Astrocyte of the spinal cord (primary cell): ENCODE data around the gene ARHGEF6.

ENCODE experiments used
- DNase-seq: peaks from one replicate; pipeline ENCODE4 v3.0.0; 2011; ENCODE audit warnings: low read depth, low spot score
- H3K4me3 ChIP-seq: 2 replicates; pipeline ENCODE4 v1.5.1; 2011; ENCODE audit warnings: low read depth, mild to moderate bottlenecking, low read length, moderate library complexity
- CTCF ChIP-seq: IDR thresholded peaks from 2 replicates; pipeline ENCODE4 v1.5.1; 2012; ENCODE audit warnings: low read depth, mild to moderate bottlenecking, low read length, inconsistent platforms
- in situ Hi-C: cut with HindIII; loops from 2 replicates; pipeline ENCODE4 v1.10.0; 2017; ENCODE audit warnings: low sequenced_read_pairs

The ARHGEF6 gene

GRCh38 chrX:136694431-136695087 is 86.2 kb downstream of the ARHGEF6 start:
- peak; percentile 62 for TF ChIP-seq CTCF
- peak; percentile 57 for DNase-seq
- no peak overlapping the region for H3K4me3 ChIP-seq
- in situ Hi-C loops = no loop called here

GRCh38 chrX:136692271-136692670 is 88.5 kb downstream of the ARHGEF6 start:
- no peak overlapping the region for H3K4me3 ChIP-seq
- no peak for DNase-seq
- in situ Hi-C loops = no loop called here
- TF ChIP-seq CTCF = no peak

- in situ Hi-C loops = no loop called here
- no peak for DNase-seq
- H3K4me3 ChIP-seq = no peak overlapping the region
- no peak for TF ChIP-seq CTCF
These were observed 89.5 kb downstream of the ARHGEF6 start for GRCh38 chrX:136691028-136691809.

- in situ Hi-C loops = no loop called here
- TF ChIP-seq CTCF = no peak
- peak; percentile 31 for DNase-seq
- no peak overlapping the region for H3K4me3 ChIP-seq
These were observed 91.3 kb downstream of the ARHGEF6 start for GRCh38 chrX:136689436-136689835.

- no peak for TF ChIP-seq CTCF
- no peak for DNase-seq
- in situ Hi-C loops = no loop called here
- no peak overlapping the region for H3K4me3 ChIP-seq
These were observed 93.3 kb downstream of the ARHGEF6 start for GRCh38 chrX:136687457-136687856.

GRCh38 chrX:136684120-136684519 is 96.6 kb downstream of the ARHGEF6 start:
- no peak overlapping the region for H3K4me3 ChIP-seq
- in situ Hi-C loops = no loop called here
- TF ChIP-seq CTCF = no peak
- DNase-seq = no peak
